HUES6 (cell line): ENCODE measurements around the gene ZNF516.

Source experiments
- H3K27ac ChIP-seq: 2 replicates; pipeline ENCODE4 v1.7.0; 2013; ENCODE audit warnings: low read depth, mild to moderate bottlenecking, low read length, inconsistent platforms
- H3K27me3 ChIP-seq: 2 replicates; pipeline ENCODE4 v1.6.1; 2013; ENCODE audit warnings: low read length; ENCODE audit not compliant: control insufficient read depth, insufficient read depth
- H3K36me3 ChIP-seq: 2 replicates; pipeline ENCODE4 v1.6.1; 2013; ENCODE audit warnings: low read length; ENCODE audit not compliant: control insufficient read depth, insufficient read depth
- H3K4me1 ChIP-seq: 2 replicates; pipeline ENCODE4 v1.6.1; 2013; ENCODE audit warnings: low read length; ENCODE audit not compliant: control insufficient read depth, insufficient read depth
- H3K4me3 ChIP-seq: 2 replicates; pipeline ENCODE4 v1.5.1; 2013; ENCODE audit warnings: low read depth, low read length
- H3K9ac ChIP-seq: one replicate; pipeline ENCODE4 v1.6.1; 2013; ENCODE audit warnings: mild to moderate bottlenecking, low read length
- H3K9me3 ChIP-seq: 2 replicates; pipeline ENCODE4 v1.6.1; 2013; ENCODE audit warnings: low read depth, low read length; ENCODE audit not compliant: control insufficient read depth, insufficient read depth

The ZNF516 gene

DNA sequence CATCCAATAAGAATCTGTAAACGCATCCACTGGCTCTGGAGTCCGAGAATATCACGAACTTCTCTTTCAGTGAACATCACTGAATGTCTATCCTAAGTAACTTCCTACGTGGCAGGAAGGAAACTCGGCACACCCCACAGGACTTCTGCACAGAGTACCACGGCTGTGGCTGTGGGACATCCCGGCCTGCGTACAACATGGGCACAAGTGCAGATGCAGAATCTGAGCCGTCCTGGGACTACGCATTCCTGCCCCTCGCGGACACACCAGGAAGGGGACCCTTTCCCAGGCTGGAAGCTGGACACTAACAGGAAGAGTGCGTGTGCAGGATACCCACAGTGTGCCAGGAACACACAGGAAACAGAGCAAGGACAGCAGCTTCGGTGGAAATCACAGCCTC lies 60.6 kb downstream of the ZNF516 start:
- H3K4me1 ChIP-seq, result no peaks in the 10 kb centered on the region; the same call in 1 of the 2 replicates
- no peaks in the 10 kb centered on the region for H3K9me3 ChIP-seq
- no peak overlapping the region for H3K4me3 ChIP-seq
- H3K36me3 ChIP-seq, result peaks cover 29% of the 10 kb centered on the region
- H3K27me3 ChIP-seq, result no peaks in the 10 kb centered on the region
- no peak overlapping the region for H3K9ac ChIP-seq
- no peak overlapping the region for H3K27ac ChIP-seq

GRCh38 chr18:76433788-76434187 lies 61.3 kb downstream of the ZNF516 start:
- Histone ChIP-seq H3K9ac (no peak overlapping the region), H3K27ac (no peak overlapping the region), H3K4me3 (no peak overlapping the region), H3K4me1 (no peaks in the 10 kb centered on the region; the same call in 1 of the 2 replicates), H3K36me3 (peaks cover 29% of the 10 kb centered on the region), H3K9me3 (no peaks in the 10 kb centered on the region), H3K27me3 (no peaks in the 10 kb centered on the region)

GRCh38 chr18:76432970-76433767 lies 61.9 kb downstream of the ZNF516 start:
- no peaks in the 10 kb centered on the region for H3K27me3 ChIP-seq
- H3K27ac ChIP-seq, result no peak overlapping the region
- H3K4me1 ChIP-seq, result no peaks in the 10 kb centered on the region; the same call in 1 of the 2 replicates
- H3K36me3 ChIP-seq, result peaks cover 28% of the 10 kb centered on the region
- no peak overlapping the region for H3K4me3 ChIP-seq
- no peaks in the 10 kb centered on the region for H3K9me3 ChIP-seq
- H3K9ac ChIP-seq, result no peak overlapping the region

- Histone ChIP-seq H3K4me3 (no peak overlapping the region), H3K9me3 (no peaks in the 10 kb centered on the region), H3K27ac (no peak overlapping the region), H3K4me1 (no peaks in the 10 kb centered on the region; the same call in 1 of the 2 replicates), H3K27me3 (no peaks in the 10 kb centered on the region), H3K36me3 (peaks cover 23% of the 10 kb centered on the region), H3K9ac (no peak overlapping the region)
Measured at GRCh38 chr18:76432274-76432755, 62.7 kb downstream of the ZNF516 start.

- Histone ChIP-seq H3K36me3 (peaks cover 18% of the 10 kb centered on the region), H3K9ac (no peak overlapping the region), H3K4me3 (no peak overlapping the region)
Measured at GRCh38 chr18:76431437-76432273, 63.4 kb downstream of the ZNF516 start.

GRCh38 chr18:76430636-76431035 lies 64.4 kb downstream of the ZNF516 start:
- Histone ChIP-seq H3K27ac (no peak overlapping the region), H3K4me3 (no peak overlapping the region), H3K36me3 (peaks cover 12% of the 10 kb centered on the region), H3K9ac (no peak overlapping the region), H3K27me3 (no peaks in the 10 kb centered on the region), H3K9me3 (no peaks in the 10 kb centered on the region), H3K4me1 (peaks cover 10% of the 10 kb centered on the region)

More at GRCh38 chr18:76431437-76432273, 63.4 kb downstream of the ZNF516 start:
- H3K9me3 ChIP-seq, result no peaks in the 10 kb centered on the region
- no peaks in the 10 kb centered on the region for H3K27me3 ChIP-seq
- no peak overlapping the region for H3K27ac ChIP-seq
- peaks cover under 1% of the 10 kb centered on the region; the same call in 1 of the 2 replicates for H3K4me1 ChIP-seq

DNA sequence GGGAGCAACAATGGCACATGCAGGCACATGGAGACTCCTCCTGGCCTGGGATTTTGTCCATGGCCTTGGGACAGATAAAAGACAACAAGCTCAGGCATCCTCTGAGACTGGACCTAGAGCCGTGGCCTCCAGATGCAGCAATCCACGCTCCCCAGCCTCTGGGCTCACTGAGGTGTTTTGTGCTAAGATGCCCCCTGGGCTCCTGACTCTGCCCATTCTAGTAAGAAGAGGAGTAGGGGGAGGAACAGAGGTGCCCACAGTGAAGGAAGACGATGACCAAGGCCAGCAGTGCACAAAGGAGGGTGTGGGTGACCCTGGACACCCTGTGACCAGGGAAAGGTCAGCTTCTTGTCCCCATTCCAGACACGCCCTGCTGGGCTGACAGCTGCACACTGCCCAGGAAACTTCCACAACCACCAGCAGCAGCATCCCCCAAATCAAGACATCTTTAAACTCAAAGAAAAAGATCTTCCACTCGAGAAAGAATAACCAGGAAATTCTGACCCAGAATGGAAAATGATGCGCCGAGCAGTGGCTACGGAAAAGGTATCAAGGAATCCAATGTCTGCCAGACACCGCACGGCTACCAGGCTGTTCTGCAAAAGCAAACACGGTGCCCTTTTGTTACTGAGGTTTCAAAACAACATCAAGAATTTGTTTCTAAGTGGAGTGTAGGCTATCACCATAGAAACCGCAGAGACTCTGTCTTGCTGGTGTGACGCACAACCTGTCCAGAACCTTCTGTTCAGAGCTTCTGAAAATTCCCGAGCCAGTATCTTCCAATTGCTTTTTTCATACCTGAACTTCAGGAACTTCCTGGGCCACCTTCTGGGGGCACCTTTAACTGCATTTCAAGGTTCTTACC lies 65.5 kb downstream of the ZNF516 start:
- Histone ChIP-seq H3K4me1 (peaks cover 17% of the 10 kb centered on the region), H3K4me3 (no peak overlapping the region), H3K9ac (no peak overlapping the region), H3K9me3 (no peaks in the 10 kb centered on the region), H3K36me3 (peaks cover 12% of the 10 kb centered on the region), H3K27me3 (no peaks in the 10 kb centered on the region), H3K27ac (no peak overlapping the region)

DNA sequence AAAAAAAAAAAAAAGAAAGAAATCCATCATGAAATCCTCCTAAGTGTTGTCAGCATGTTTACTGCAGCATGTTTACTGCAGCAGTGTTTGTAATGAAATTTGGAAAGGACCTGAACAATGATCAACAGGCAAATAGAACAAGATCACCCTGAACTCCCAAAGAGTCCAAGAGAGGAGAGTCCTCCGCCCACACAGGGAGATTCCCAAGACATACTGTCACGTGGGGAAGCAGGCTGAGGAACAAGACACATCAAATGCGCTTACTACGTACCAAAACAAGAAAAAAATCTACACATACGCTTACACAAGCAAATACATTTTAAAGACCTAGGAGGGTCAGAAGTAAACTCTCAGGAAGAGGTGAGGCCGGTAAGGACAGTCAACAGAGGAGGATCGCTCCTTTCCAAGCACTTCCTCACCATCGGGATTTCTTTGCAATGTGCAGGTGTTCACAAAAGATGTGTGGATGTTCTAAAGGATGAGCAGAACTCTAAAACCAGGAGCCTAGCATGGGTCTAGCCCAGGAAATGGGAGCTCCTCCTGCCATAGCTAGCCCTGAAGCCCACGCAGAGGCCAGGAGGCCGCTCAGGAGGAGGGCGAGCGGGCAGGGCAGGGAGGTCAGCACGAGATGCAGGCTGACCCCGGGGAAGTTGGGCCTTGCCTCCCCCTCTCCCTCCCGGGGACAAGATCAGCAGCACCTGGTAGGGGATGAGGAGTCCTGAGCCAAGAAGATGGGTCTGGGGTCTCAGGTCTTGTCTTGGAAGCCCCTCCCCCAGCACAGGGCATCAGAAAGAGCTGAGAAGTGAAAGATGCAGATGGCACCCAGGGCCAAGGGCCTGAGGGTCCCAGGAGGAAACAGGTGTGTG lies 66.4 kb downstream of the ZNF516 start:
- Histone ChIP-seq H3K27me3 (no peaks in the 10 kb centered on the region), H3K36me3 (peaks cover 6% of the 10 kb centered on the region), H3K9me3 (no peaks in the 10 kb centered on the region), H3K27ac (no peak overlapping the region), H3K9ac (no peak overlapping the region), H3K4me3 (no peak overlapping the region), H3K4me1 (peaks cover 17% of the 10 kb centered on the region)

- Histone ChIP-seq H3K9me3 (no peaks in the 10 kb centered on the region), H3K27me3 (no peaks in the 10 kb centered on the region), H3K9ac (no peak overlapping the region), H3K4me3 (no peak overlapping the region), H3K36me3 (no peaks in the 10 kb centered on the region), H3K4me1 (peaks cover 17% of the 10 kb centered on the region), H3K27ac (no peak overlapping the region)
Measured at GRCh38 chr18:76426737-76427305, 68.2 kb downstream of the ZNF516 start.
